ENCODE measurements around the gene SNX22. TPM values are rescaled to one million over a fixed set of nuclear protein-coding genes. Genes with fewer than 3 reads are reported as not detected.

Gene SNX22
- total and polyA plus RNA-seq, 2 of the 8 experiments (the other 6 are each of a cell fraction or from before 2014, with no cell fraction given): 4.9 TPM

GRCh38 chr15:64144192-64144564, 7.4 kb upstream of the SNX22 start (continued):
- no peak for TF ChIP-seq CREB1 (IDR thresholded peaks at IDR 0.05)
- no peak for TF ChIP-seq FOSL1 (IDR thresholded peaks at IDR 0.05; ENCODE audit: insufficient read depth, low read depth, low read length)
- TF ChIP-seq CBX5 (IDR thresholded peaks at IDR 0.05; ENCODE audit: low read depth, low read length): no peak
- no peak for TF ChIP-seq SRF (IDR thresholded peaks at IDR 0.05; ENCODE audit: low read depth, low read length)
- no peak for TF ChIP-seq NRF1 (IDR thresholded peaks at IDR 0.05; ENCODE audit: low read depth, low read length)
- no peak for TF ChIP-seq EZH2 (IDR thresholded peaks at IDR 0.05; ENCODE audit: low read depth, low read length, severe bottlenecking)
- TF ChIP-seq POLR2AphosphoS5 (IDR thresholded peaks at IDR 0.05; ENCODE audit: low read depth, low read length): no peak
